ENCODE results near the gene SCYL2.
"Not testable (repeated sequence)": the region's sequence is repeated elsewhere in the genome, so short reads cannot be mapped to it uniquely, and the experiment has no call there.

The SCYL2 gene

GRCh38 chr12:100329800-100330199, 62.8 kb downstream of the SCYL2 start:
- no peak for DNase-seq (ENCODE audit: low read depth)

DNA sequence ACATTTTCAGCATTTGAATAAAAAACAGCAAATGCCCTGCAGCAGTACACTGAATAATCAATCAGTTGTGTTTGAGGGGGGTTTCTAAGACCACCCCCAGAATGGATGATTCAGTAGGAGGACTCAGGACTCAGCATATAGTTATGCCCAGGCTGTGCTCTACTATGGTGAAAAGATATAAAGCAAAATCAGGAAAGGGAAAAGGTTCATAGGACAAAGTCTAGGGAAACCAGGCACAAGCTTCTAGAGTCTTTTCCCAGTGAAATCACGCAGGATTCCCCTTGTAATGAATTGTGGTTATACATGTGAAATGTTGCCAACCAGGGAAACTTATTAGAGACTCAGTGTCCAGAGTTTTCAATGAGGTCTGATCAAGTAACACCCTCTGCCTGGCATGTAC, 64.9 kb downstream of the SCYL2 start:
- no peak for DNase-seq (ENCODE audit: low read depth)

DNA sequence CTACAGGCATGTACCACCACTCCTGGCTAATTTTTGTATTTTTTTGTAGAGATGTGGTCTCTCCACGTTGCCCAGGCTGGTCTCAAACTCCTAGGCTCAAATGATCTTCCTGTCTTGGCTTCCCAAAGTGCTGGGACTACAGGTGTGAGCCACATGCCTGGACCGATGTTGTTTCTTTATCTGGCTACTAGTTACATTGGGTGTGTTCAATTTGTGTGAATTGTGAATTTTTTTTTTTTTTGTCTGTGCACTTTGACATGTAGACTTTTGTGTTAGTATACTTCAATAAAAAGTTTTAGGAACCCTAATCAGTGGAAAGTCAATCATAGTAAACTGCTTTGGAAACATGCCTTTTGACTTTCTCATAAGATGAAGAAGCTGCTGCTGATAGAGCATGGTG, 65.9 kb downstream of the SCYL2 start:
- no peak for DNase-seq (ENCODE audit: low read depth)

DNA sequence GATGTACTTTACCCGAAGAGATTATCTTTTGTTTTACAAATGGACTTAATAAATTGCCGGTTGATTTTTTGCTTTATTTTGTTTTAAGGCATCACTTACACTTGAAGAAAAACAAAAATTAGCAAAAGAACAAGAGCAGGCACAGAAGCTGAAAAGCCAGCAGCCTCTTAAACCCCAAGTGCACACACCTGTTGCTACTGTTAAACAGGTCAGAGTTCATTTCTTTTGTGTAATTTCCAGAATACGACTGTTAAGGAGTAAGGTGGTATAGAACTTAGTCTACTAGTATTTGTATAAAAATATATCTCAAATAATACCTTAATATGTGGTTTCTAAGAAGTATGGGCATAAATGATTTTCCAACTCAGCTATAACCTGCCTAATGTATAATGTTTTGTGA, 70.3 kb downstream of the SCYL2 start:
- DNase-seq (ENCODE audit: low read depth) = no peak

GRCh38 chr12:100337727-100338126, 70.8 kb downstream of the SCYL2 start:
- DNase-seq (ENCODE audit: low read depth) = no peak

DNA sequence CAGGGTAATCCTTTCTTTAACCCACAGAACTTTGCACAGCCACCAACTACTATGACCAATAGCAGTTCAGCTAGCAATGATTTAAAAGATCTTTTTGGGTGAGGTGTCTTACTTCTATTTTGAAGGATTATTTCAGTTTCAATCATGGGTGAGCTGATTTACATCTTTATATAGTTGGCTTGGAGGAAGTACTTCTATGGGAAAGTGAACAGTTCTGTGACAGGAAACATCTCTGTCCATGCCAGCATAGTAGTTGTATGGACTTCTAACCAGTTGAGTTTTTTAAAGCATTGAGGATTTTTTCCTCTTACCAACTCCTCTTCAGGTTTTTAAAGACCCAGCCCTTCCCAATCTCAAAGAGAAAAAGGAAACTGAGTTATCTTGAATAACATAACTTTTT, 72.1 kb downstream of the SCYL2 start:
- DNase-seq (ENCODE audit: low read depth) = no peak

DNA sequence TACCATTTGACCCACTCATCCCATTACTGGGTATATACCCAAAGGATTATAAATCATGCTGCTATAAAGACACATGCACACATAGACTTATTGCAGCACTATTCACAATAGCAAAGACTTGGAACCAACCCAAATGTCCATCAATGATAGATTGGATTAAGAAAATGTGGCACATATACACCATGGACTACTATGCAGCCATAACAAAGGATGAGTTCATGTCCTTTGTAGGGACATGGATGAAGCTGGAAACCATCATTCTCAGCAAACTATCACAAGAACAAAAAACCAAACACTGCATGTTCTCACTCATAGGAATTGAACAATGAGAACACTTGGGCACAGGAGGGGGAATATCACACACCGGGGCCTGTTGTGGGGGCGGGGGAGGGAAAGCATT, 75.9 kb downstream of the SCYL2 start:
- not testable (repeated sequence) for DNase-seq (ENCODE audit: low read depth)

- not testable (repeated sequence) for DNase-seq (ENCODE audit: low read depth)
Measured at GRCh38 chr12:100344351-100344750, 77.4 kb downstream of the SCYL2 start.

DNA sequence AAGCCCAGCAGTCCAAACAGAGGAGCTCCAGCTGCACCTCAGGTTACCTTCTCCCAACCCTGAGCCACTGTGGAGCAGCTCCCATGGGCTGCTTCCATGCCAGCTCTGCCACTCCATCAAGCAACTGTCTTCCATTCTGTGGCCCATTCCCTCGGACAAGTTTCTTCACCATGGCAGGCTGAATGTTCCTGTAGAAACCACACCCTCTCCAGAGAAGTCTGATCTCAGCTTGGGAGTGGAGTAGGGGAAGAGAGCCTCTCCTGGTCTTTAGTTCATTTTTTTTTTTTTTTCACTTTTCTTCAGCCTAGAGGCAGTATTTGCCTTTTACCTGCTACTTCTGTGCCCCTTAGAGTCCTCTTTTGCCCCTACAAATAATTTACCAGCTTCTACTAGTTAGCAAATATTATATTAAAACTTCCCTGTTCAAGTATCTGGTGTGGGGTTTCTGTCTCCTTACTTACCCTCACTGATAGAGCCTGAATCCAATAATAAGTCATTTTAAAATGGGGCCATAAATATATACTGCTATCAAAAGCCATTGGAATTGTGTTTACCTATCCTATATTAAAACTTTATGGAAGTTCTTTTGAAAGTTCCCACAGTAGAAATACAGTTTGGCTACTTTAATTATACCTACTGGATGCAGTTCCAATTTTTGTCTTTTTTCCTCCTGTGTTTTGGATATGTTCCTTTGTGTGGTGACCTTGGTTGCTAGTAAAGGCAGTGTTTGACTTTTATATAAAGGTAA, 78.2 kb downstream of the SCYL2 start:
- no peak for DNase-seq (ENCODE audit: low read depth)

DNA sequence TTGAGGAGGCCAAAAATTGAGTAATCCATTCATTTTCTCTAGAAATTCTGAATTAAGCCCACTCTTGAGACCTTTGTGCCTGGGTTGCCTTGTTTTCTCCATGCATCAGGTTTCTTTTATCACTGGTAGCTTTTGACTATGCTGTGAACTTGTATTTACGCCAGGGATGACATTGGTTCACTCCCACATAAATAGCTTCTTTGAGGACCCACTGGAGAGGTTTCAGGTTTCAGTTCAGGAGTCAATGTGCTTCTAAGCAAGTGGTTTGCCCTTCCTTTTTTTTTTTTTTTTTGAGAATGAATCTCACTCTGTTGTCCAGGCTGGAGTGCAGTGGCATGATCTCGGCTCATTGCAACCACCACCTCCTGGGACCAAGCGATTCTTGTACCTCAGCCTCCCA, 79.7 kb downstream of the SCYL2 start:
- no peak for DNase-seq (ENCODE audit: low read depth)

DNA sequence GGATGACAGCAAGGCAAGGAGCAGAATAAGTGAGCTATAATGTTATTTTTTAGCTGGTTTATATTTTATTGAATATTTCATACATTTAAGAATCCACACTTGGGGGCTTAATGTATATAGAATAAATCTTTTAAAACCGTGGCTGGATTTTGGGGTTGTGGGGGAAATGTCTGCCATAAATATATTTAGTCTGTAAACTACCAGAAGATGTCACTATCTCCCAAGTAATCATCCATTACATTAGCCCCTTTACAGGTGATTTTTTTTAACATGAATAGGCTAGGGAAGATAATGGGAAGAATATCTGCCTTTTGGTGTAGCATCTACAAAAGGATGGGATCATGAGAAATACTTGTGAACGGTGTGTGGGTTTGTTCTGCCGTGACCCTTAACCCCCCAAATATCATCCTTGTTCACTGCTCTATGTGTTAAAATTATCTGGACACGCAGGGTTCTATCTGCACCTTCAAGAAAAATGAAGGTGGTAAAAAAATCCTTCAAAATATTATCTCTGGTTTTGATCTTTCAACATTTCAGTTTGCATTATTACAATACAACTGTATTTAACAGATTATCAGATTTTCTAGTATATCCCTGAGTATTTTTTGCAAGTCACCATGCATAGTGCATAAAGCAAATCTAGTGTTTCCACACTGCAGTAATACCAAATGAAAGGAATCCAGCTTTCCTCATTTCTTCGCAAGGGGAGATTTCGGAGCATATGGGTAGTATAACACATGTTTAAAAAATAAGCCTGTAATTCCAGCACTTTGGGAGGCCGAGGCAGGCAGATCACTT, 81.9 kb downstream of the SCYL2 start:
- DNase-seq (ENCODE audit: low read depth) = no peak

- DNase-seq (ENCODE audit: low read depth) = no peak
Measured at GRCh38 chr12:100356644-100357223, 89.8 kb downstream of the SCYL2 start, which contains the start of gene SLC17A8. Gene SLC17A8 (plus strand): TSS chr12:100357074. CDS start chr12:100357392, 318 bp downstream.

GRCh38 chr12:100359248-100359647, 92.3 kb downstream of the SCYL2 start:
- no peak for DNase-seq (ENCODE audit: low read depth)

GRCh38 chr12:100359822-100360221, 92.8 kb downstream of the SCYL2 start:
- no peak for DNase-seq (ENCODE audit: low read depth)

- DNase-seq (ENCODE audit: low read depth) = no peak
Measured at GRCh38 chr12:100360450-100360849, 93.5 kb downstream of the SCYL2 start.

GRCh38 chr12:100364324-100364723, 97.3 kb downstream of the SCYL2 start:
- DNase-seq (ENCODE audit: low read depth) = no peak

DNA sequence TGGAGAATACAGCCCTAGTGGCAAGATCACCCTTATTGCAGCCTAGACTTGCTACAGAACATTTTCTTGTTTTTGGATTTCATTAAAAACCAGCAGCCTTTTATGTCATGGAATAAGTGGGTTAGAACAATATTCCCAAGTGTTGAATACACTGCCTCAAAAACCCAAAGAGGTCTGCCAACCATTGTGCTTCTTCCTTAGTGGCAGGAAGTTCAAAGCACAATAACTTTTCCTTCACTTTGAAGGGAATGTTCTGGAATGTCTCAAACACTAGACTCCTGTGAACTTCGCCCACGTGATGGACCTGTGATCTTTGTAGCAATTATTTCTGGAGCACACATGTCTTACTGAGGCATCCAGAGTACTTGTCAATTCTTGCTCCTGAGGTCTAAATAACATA, 98.4 kb downstream of the SCYL2 start:
- DNase-seq (ENCODE audit: low read depth) = no peak

- no peak for DNase-seq (ENCODE audit: low read depth)
Measured at GRCh38 chr12:100368066-100368465, 101.1 kb downstream of the SCYL2 start.

- no peak for DNase-seq (ENCODE audit: low read depth)
Measured at GRCh38 chr12:100371146-100371545, 104.2 kb downstream of the SCYL2 start.

GRCh38 chr12:100372853-100373640, 106.1 kb downstream of the SCYL2 start:
- DNase-seq (ENCODE audit: low read depth) = no peak

DNA sequence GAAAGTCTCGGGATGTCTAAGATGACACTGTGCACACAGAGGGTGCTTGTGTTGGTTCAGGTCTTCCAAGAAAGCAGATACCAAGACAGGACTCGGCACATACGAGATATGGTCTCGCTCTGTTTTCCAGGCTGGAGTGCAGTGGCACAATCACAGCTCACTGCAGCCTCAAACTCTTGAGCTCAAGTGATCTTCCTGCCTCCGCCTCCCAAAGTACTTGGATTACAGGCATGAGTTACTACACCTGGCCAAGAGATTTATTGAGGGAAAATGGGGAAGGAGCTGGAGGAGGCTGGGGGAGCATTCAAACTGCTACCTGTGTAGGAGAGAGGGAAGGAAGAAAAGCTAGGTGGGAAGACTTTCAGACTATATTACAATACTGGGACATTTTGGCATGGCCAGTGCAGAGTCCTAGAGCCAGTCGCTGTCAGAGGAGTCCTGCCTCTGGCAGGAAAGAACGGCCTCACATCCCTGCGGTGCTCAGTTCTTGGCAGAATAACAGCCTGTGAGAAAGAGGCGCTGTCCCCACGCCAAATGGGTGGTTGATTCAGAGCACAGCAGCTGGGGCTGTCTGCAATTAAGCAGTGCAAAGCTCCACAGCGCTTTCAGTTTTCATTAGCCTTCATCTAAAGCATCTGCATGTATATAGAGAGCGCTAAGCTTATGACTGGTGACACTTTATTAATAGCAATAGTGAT, 108.2 kb downstream of the SCYL2 start:
- no peak for DNase-seq (ENCODE audit: low read depth)

DNA sequence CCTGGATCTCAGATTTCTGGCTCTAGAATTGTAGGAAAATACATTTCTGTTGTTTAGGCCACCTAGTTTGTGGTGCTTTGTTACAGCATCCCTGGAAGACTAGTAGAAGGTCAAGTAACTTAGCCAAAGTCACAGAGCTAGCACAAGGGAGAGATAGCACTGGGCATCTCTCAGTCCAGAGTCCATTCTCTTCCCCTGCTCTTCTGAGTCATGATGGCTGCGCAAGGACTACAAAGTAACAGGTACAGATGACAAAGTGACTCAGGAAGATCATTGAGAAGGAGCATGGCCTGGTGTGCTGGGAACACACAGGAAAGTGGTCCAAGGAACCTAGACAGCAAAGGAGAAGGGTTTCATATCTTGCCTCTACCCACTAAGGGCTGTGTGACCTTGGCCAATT, 109.2 kb downstream of the SCYL2 start:
- no peak for DNase-seq (ENCODE audit: low read depth)

Measured in T-helper 22 cell (primary cell).